DOHH2 (cell line): ENCODE results near the gene TNPO1.

Experiments used
- EZH2phosphoT487 ChIP-seq: fragments of 200-600 bp; sonication (generic); IDR thresholded peaks from 2 replicates; pipeline ENCODE4 v1.6.1; 2017; ENCODE audit warnings: borderline replicate concordance, mild to moderate bottlenecking, antibody characterized with exemption, low read length, moderate library complexity, mixed read lengths
- TF ChIP-seq, protein P1 (sequence below): fragments of 200-600 bp; sonication (generic); IDR thresholded peaks from one replicate; pipeline ENCODE4 v1.5.1; 2014; ENCODE audit warnings: antibody characterized with exemption, mild to moderate bottlenecking, low read depth, low read length; ENCODE audit not compliant: poor library complexity, severe bottlenecking

DNA sequence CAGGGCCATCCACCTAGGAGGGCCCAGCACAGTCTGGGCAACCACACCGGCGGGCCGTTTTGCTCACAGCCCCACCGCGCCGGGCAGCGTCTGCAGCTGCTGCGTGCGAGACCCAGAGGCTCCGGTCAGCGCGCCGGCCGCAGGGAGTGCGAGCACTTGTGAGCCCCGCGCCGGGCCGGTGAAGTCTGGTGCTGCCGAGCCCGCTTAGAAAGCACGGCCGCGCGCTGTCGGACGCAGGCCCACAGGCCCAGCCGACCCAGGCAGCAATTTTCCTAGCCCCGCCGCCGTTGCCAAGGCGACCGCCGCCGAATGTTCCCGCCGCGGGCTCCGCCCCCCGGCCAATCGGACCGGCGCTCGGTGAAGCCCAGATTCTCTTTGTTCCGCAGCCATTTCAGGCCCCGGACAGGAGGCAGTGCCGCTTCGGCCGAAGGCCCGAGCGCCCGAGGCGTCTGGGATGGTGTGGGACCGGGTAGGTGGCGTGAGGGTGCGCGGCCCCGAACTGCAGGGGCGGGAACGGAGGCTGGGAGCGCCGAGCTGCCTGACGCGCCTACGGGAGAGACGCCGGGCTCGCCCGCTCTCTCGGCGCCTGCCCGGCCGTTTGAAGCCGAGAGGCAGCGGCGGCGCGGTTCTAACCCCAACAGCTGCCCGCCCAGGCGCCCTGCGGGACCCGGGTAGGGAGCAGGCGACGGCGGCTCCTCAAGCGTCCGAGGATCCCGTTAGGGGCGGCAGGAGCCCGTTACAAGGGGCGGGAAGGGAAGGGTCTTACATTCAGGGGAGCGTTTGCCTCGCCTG lies at the start of gene TNPO1:
- TF ChIP-seq, protein P1, sequence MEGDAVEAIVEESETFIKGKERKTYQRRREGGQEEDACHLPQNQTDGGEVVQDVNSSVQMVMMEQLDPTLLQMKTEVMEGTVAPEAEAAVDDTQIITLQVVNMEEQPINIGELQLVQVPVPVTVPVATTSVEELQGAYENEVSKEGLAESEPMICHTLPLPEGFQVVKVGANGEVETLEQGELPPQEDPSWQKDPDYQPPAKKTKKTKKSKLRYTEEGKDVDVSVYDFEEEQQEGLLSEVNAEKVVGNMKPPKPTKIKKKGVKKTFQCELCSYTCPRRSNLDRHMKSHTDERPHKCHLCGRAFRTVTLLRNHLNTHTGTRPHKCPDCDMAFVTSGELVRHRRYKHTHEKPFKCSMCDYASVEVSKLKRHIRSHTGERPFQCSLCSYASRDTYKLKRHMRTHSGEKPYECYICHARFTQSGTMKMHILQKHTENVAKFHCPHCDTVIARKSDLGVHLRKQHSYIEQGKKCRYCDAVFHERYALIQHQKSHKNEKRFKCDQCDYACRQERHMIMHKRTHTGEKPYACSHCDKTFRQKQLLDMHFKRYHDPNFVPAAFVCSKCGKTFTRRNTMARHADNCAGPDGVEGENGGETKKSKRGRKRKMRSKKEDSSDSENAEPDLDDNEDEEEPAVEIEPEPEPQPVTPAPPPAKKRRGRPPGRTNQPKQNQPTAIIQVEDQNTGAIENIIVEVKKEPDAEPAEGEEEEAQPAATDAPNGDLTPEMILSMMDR, result no peak
- no peak for TF ChIP-seq EZH2phosphoT487
